Fibroblast of peridontal ligament (primary cell): Measurements from ENCODE around the gene SELENOW.
"Not testable (repeated sequence)": the region's sequence is repeated elsewhere in the genome, so short reads cannot be mapped to it uniquely, and the experiment has no call there.

ENCODE experiments used
- DNase-seq: peaks from one replicate; pipeline ENCODE4 v3.0.0-alpha.2; 2010; ENCODE audit errors: extremely low read depth

SELENOW gene

DNA sequence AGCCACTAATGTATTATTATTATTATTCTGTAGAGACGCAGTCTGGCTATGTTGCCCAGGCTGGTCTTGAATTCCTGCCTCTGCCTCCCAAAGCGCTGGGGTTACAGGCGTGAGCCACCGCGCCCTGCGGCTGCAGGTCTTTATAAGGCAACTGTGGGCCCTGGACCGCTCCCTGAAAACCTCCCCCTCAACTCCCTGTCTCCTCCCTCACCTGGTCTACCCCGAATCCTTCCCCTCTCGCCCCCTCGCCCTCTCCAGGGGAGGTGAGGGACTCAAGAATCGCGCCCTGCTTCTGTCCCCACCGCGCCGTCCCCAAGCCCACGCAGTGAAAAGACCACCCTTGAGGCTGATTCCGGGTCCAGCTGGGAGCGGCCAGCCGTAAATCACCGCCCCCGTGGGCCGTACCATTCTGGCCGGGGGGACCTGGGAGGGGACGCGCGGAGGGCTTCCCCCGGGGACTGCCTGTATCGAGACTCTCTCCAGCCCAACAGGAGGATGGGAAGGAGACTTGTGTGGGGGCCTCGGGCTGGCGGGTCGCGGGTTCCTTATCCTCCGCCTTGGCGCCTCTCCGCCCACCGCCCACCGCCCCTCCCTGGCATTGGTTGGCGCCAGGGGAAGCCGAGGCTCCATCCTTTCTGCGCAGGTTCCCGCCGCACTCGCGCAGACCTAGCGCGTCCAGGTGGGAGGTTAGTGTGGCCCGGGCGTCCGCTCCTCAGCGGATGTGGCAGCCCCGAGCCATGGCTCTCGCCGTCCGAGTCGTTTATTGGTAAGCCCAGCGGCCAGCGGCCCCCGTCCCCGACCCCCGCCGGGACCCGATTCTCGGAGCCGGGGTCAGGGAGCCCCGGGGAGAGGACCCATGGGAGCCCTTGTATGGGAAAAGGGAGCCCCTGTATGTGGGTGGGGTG lies at the start of gene SELENOW:
Gene SELENOW, plus strand, starts transcription at position 655 of the 905 bp plus-strand sequence. Its CDS starts 83 bp downstream, at position 738.
- DNase-seq: peak; percentile 60

DNA sequence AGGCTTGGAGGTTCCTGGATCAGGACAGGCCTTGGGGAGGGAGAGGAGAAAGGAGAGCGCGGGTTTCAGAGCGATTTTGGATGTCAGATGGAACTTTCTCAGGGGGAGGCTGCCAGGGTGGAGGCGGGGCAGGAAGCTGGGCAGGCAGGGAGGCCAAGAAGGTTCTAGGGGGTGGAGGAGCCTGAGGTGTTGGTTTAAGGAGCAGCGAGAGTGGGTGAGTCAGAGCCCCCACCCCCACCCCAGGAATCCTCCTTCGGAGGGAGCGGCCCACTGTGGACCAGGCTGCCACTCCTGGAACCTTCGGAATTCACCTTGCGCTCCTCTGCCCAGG lies 49.1 kb upstream of the SELENOW start:
- DNase-seq: peak; percentile 46

DNA sequence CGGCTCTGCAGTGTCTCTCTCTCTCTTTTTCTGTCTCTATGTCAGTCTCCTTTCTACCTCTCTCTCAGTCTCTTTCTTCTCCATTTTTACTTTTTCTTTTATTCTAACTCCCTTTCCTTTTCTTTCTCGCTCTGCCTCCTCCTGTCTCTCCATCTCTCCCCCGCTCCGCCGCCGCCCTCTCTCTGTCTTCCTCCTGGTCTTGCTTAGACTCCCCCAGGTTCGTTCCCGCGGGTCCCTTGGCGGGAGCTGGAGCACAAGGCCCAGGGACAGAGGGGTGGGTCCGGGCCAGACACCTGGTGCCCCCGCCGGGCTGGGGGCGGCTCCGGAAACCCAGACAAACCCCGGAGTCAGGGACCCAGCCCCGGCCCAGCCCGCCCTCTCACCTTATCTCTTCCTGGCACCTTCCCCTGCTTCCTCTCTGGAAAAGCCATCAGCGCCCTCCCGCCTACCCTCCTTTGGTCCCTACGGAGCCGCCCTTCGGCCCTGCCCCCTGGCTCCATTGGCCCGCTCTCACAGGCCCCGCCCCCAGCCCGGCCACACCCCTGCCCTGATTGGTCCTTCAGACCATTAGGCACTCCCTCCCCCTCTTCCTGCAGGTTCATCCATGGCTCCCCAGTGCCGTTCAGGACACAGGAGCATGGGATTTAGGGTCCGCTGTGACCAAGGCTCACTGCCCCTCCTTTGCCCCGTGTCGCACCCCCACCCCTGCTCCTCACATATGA lies 48.5 kb upstream of the SELENOW start:
- DNase-seq: no peak

DNA sequence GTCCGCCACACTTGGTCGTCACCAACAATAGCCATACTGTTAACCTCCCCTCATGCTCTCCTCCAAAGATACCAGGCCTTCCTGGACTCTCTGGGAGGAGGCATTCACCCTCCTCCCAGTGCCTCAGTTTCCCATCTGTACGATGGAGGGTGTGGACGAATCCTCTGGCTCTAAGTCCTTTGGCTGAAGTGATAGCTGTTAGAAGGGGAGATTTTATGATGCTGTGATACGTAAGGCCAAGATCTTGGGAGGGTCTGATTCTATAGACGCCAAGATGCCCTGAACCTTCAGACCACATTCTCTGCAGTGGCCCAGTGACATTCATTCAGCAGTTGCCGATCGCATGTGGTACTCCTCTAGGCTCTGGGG lies 48.0 kb upstream of the SELENOW start:
- no peak for DNase-seq

DNA sequence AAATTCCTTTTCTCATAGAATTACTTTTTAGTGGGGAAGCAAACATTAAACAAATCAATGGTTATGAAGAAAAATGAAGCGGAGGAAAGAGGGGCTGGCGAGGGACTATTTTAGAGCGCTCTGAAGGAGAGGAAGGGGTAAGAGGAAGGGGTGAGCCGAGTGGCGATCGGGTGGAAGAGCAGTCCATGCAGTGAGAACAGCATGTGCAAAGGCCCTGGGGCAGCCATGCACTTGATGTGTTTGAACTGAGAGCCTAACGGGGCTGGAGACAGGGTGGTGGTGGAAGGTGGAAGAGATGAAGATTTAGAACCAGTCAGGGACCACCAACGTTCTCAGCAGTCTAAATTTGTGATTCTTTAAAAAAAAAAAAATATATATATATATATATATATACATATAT lies 47.6 kb upstream of the SELENOW start:
- no peak for DNase-seq

DNA sequence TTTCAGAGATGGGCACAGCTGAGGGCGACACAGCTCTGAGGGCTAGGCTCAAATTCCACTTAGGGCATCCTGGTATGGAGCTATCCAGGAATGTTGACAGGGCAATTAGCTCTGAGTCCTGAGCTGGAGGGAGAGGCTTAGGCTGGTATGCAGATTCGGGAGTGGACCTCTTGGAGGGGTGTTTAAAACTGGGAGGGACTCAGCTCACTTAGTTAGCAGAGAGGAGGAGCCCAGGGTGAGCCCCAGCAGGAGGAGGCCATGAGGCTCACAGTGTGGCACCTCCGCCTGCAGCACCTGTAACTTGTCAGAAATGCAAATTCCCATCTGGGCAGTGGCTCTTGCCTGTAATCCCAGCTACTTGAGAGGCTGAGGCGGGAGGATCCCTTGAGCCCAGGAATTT lies 43.4 kb upstream of the SELENOW start:
- DNase-seq: no peak

DNA sequence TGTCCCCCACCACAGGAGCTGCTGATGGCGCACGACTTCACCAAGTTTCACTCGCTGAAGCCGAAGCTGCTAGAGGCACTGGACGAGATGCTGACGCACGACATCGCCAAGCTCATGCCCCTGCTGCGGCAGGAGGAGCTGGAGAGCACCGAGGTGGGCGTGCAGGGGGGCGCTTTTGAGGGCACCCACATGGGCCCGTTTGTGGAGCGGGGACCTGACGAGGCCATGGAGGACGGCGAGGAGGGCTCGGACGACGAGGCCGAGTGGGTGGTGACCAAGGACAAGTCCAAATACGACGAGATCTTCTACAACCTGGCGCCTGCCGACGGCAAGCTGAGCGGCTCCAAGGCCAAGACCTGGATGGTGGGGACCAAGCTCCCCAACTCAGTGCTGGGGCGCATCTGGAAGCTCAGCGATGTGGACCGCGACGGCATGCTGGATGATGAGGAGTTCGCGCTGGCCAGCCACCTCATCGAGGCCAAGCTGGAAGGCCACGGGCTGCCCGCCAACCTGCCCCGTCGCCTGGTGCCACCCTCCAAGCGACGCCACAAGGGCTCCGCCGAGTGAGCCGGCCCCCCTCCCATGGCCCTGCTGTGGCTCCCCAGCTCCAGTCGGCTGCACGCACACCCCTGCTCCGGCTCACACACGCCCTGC lies 37.5 kb upstream of the SELENOW start:
- no peak for DNase-seq

DNA sequence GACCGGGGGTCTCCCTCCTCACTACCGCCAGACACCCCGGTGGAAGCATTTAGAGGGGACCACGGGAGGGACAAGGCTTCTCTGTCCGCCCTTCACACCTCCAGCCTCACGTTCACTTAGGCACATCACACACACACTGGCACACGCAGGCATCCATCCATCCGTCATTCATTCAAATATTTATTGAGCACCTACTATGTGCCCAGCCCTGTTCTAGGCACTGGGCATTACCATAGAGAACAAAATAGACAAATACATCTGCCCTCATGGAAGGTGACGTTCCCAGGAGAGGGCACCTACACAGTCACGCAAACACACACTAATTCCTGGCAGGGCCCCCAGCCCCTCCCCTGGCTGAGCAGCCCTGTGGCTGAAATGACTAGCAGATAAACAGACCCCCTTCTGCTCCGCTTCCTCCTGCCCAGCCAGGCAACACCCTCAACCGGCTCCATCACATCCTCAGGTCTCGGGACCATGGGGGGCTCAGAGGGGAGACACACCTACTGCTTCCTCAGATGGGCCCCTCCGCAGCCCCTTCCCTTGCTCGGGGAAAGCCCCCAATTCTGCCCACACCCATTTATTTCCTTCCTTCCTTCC lies 36.9 kb upstream of the SELENOW start:
- no peak for DNase-seq

DNA sequence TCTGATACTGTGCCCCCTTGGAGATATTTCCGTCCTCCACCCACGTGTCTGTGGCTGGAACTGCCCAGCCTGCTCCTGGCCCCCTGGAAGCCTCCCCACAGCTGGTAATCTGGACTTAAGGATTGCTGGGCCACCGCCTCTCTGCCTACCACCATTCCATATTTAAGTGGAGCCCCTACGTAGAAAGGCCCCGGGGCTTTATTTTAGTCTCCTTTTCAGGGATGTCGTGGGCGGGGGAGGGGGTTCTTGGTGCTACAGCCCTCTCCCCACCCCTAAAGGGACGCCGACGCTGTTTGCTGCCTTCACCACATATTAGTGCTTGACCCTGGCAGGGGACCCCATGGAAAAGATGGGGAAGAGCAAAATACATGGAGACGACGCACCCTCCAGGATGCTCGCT lies 35.9 kb upstream of the SELENOW start:
- peak; percentile 35 for DNase-seq

DNA sequence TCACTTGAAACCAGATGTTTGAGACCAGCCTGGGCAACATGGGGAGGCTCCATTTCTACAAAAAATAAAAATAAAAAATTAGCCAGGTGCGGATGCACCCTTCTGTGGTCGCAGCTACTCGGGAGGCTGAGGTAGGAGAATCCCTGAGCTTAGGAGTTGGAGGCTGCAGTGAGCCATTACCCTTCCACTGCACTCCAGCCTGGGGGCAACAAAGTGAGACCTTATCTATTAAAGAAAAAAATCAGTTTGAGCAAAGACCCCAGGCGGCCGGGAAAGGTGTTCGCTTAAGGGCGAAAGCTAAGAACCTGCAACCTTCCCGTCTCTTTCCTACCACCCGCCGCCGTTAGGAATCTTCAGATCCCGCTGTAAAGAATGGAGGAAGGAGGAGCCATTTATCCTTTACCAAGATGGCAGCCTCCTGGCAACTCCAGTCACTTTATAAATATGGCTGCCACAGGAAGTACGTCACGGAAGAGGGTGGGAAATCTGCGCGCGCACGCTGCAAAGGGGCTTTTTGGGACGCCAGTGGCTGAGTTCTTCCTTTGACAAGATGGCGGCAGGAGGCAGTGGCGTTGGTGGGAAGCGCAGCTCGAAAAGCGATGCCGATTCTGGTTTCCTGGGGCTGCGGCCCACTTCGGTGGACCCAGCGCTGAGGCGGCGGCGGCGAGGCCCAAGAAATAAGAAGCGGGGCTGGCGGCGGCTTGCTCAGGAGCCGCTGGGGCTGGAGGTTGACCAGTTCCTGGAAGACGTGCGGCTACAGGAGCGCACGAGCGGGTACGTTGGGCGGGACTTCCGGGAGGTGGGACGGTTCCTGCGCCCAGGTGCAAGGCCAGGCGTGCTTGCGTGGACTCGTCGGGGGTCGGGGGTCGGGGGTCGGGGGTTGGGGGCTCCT lies 33.2 kb upstream of the SELENOW start, which contains the start of gene NOP53:
Gene NOP53, plus strand, starts transcription at position 537 of the 892 bp plus-strand sequence. Its CDS starts 14 bp downstream, at position 551.
- peak; percentile 98 for DNase-seq

DNA sequence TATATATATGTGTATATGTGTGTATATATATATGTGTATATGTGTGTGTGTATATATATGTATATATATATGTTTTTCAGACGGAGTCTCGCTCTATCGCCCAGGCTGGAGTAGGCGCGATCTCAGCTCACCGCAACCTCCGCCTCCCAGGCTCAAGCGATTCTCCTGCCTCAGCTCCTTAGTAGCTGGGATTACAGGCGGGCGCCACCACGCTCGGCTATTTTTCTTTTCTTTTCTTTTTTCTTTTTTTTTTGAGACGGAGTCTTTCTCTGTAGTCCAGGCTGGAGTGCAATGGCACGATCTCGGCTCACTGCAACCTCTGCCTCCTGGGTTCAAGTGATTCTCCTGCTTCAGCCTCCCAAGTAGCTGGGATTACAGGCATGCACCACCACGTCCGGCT lies 32.4 kb upstream of the SELENOW start:
- not testable (repeated sequence) for DNase-seq

DNA sequence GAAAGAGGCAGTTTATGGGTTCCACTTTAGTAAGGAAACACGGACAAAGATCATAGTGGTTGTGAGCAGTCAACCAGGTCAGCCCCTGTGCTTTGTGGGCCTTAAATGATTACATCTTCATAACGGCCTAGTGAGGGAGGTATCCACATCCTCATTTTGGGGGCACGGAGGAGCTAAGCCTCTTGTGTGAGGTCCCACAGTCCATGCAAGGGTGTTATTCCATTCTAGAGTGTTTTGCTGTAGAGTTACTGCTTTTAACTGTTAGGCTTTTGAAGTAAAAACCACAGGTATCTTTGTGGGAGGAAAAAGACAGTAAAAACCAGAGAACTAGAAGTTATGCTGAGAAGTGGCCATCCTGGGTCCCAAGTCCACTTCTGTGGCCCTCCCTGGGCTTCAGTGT lies 29.2 kb upstream of the SELENOW start:
- no peak for DNase-seq

DNA sequence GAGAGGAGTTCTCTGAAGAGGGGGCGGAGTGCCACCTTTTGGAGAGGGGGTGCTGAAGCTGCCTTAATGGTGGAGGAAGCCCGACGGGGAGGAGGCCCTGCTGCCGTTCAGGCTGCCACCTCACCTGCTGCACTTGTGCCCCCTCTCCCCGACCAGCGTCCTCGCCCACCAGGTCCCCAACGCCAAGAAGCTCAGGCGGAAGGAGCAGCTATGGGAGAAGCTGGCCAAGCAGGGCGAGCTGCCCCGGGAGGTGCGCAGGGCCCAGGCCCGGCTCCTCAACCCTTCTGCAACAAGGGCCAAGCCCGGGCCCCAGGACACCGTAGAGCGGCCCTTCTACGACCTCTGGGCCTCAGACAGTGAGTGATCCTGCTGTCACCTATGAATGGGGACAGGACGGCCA lies 27.8 kb upstream of the SELENOW start:
- no peak for DNase-seq

DNA sequence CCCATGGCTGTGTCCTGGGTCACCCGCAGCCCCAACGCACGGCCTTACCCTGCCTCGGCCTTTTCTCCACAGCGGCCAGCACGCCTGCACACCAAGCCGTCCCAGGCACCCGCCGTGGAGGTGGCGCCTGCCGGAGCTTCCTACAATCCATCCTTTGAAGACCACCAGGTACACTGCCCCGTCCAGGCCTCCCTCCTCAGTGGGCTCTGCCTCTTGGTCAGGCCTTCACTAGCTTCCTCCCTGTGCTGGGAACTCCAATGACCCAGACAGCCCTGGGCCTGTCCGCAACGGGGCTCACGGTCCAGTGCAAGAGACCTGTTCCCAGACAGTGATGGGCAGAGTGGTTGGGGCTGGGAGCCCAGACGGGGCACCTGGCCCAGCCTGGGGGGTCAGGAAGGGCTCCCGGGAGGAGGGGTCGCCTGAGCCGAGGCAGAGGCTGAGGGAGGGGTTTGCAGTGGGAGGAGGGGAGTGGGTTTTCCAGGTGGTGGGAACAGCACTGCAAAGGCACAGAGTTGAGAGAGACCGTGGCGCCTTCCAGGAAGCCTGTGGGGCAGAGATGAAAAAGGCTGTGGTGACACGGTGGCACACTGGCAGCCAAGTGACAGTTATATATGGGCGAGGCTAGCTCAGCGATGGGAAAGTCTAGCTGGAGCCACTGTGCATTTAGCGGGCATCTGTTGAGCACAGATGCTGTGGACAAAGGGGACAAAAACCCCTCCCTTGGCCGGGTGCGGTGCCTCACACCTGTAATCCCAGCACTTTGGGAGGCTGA lies 25.9 kb upstream of the SELENOW start:
- no peak for DNase-seq

DNA sequence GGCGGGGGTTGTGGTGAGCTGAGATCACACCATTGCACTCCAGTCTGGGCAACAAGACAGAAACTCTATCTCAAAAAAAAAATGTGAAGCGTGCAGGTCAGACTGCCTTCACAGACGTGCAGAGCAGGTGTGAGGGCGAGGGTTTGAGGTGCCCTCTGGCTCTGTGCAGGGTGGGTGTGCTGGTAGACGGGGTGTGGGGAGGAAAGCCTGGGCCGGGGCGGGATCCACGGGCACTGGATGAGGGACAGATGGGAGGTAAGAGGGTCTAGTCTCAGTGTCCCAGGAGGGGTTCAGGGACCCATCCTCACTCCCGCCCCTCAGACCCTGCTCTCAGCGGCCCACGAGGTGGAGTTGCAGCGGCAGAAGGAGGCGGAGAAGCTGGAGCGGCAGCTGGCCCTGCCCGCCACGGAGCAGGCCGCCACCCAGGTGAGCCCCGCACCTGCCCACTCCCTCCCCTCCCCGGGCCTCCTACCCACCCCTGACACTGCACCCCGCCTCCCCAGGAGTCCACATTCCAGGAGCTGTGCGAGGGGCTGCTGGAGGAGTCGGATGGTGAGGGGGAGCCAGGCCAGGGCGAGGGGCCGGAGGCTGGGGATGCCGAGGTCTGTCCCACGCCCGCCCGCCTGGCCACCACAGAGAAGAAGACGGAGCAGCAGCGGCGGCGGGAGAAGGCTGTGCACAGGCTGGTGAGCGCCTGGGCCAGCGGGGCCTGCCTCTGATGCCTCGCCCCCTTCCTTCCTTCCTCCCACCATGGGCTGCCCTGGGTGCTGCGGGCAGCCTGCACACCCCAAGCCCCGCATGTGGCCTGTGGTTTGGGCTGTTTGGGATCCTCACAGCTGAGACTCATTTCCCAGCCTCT lies 24.1 kb upstream of the SELENOW start:
- DNase-seq: no peak

DNA sequence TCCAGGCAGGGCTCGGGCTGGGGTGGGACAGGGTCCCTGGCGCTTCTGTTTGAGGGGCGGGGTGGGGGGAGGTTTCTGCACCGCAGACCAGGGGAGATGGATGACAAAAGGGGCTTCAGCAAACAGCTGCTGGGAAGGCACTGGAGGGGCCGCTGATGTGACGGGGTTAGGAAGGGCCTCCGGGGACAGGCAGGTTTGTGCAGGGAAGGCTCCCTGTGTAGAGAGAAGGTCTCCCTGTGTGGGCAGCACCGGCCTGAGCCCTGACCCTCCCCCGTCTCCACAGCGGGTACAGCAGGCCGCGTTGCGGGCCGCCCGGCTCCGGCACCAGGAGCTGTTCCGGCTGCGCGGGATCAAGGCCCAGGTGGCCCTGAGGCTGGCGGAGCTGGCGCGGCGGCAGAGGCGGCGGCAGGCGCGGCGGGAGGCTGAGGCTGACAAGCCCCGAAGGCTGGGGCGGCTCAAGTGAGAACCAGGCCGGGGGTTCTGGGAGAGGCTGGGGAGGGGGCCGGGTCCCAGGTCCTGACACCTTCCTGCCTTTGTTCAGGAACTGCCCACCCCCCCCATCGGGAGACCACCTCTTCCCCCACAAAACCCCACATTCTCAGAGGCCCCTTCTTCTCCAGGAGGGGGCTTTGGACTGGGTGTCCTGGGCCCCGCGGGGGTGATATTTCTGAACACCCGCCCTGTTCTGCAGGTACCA lies 23.3 kb upstream of the SELENOW start:
- no peak for DNase-seq

DNA sequence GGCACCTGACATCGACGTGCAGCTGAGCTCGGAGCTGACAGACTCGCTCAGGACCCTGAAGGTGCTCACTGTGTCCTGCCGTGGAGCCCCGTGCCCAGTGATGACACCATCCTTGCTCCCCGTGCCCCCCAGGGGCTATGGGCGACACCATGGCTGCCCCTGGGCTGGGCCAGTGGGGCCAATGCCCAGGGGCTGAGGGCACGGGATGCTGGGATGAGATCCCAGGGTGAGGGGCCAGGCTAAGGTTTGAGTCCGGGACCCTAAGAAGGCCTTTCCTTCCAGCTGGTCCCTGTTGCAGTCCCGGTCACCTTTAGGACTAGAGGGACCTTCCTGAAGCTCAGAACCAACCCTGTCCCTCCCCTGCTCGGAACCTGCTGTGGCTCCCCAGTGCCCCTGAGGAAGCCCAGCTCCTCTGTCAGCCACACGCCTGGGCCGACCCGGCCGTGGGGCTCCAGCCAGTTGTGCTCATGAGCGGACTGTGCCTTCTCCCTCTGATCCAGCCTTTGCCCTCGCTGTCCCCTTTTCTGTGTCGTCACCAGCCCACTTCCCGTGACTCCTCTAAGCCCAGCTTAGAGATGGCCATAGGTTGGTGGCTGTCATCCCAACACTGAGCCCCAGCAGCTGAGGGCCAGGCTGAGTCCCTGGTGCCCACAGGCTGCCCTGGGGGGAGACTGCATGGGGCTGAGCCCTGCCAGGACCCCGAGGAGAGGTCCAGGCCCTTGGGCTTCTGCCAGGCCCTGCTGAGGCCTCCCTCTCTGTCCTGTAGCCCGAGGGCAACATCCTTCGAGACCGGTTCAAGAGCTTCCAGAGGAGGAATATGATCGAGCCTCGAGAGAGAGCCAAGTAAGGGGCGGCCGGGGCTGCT lies 22.5 kb upstream of the SELENOW start:
- DNase-seq: no peak

DNA sequence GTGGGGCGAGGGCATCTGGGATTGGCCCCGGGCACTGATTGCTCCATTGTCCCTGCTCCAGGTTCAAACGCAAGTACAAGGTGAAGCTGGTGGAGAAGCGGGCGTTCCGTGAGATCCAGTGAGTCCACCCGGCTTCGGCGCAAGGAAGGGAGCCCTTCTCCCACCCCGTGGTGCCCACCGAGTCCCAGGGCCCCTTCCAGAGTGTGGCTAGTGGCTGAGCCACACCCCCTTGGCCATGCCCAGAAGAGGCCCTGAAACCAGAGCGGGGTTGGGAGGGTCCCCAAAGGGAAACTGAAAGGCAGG lies 21.9 kb upstream of the SELENOW start:
- DNase-seq: no peak
